ENCODE results near the gene TSEN34.
"Not testable (repeated sequence)": the region's sequence is repeated elsewhere in the genome, so short reads cannot be mapped to it uniquely, and the experiment has no call there.

The TSEN34 gene

DNA sequence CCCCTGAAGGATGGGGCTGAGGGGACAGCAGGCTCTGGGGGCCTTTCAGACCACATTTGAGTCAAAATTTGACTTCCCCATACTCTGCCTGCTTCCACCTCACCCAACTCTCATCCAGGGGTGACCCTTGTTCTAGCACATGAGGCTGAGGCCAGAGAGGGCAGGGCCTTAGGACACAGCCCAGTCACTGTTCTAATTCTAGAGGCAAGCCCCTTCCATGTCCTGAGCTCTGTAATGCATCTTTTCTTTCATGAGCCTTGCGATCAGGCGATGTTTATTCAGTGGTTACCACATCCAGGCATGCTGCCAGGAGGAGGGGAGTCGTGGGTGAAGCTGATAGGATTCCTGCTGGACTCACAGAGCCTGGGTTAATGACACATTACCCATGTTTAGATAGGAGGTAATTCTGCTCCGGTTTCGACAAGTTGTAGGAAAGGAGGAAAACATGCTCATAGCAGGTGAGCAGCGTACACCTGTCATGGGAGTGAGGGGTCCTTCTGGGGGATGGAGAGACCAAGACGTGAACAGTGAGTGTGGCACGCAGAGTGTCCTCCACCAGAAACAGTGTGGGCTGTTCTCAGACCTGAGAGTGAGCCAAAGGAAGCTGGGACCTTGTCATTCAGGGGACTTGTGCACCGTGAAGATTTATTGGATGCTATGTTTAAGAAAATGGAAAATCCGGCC, 18.8 kb downstream of the TSEN34 start:
- peak; percentile 28 for DNase-seq

DNA sequence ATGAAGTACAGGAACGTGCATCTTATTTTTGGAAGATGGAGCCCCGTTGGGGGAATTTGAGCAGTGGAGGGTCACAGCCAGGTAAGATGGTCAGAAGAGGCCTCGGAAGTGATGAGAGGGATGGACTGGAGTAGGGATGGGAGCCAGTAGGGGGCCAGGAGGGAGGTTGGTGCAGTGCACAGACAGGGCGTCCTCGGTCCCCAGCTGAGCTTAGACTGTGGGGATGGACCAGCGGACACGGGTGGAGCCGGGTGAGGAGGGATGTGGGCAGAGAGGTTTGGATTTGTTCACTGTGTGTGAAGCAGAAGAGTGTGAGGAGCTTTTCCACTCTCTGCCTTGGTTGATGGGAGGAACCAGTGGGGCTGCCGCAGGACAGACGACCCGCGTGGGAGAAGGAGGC, 20.1 kb downstream of the TSEN34 start:
- DNase-seq, result no peak

DNA sequence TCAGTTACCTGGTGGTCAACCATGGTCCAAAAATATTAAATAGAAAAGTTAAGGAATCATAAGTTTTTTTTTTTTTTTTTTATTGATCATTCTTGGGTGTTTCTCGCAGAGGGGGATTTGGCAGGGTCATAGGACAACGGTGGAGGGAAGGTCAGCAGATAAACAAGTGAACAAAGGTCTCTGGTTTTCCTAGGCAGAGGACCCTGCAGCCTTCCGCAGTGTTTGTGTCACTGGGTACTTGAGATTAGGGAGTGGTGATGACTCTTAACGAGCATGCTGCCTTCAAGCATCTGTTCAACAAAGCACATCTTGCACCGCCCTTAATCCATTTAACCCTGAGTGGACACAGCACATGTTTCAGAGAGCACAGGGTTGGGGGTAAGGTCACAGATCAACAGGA, 23.1 kb downstream of the TSEN34 start:
- not testable (repeated sequence) for DNase-seq

DNA sequence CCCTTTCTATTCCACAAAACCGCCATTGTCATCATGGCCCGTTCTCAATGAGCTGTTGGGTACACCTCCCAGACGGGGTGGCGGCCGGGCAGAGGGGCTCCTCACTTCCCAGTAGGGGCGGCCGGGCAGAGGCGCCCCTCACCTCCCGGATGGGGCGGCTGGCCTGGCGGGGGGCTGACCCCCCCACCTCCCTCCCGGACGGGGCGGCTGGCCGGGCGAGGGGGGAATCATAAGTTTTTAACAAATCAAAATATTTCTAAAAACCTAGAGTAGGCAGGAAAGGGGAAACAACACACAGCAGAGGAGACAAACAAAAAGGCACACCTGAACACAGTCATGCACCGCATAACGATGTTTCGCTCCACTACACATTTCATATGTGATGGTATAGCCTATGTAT, 23.6 kb downstream of the TSEN34 start:
- not testable (repeated sequence) for DNase-seq

- no peak for DNase-seq
Observed at GRCh38 chr19:54216869-54217268, 25.8 kb downstream of the TSEN34 start.

DNA sequence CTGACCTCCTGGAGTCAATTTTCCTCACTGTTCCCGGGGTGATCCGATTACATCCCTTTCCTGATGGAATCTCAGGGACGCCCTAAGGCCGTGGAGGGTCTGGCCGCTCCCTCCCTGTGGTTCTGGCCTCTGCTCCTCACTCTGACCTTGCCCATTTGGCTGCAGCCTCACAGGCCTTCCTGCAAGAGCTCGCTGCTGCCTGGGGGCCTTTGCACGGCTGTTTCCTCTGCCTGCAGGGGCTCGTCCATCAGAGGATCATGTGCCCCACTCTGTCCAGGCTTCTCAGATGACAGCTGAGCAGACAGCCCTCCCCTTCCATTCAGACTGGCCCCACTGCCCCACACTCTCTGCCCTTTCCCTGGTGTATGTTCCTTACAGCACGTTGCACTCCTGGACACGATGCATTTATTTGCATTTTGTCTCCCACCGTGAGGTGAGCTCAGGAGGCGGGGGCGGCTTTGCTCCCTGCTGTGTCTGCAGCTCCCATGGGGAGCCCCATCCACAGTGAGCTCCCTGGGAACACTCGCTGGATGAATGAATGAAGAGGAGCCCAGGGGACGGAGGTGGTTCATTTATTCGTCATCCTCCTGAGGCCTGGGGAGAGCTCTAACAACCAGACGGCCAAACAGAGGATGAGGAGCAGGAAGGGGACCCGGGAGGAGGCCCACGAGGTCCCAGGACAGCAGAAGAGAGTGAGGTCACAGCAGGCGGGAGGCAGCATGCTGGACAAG, 26.6 kb downstream of the TSEN34 start:
- DNase-seq, result not testable (repeated sequence)

DNA sequence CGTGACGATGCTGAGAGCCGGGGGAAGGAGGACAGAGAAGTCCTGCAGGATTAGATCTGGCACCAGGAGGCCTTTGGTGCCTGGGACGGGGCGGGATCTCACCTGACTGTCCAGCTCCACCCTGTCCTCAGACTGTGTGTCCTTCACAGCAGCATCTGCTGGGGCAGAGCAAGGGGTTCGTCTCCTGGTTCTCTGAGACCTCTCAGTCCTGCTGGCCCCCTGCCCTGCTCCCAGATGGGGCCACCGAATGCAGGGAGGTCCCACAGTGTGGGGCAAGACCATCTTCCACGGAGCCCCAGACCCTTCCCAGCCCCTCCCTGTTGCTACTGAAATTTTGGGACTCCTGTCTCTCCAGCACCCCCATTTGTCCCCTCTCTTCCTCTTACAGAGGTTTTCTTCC, 27.2 kb downstream of the TSEN34 start:
- DNase-seq, result no peak

GRCh38 chr19:54218960-54219661, 28.0 kb downstream of the TSEN34 start:
- no peak for DNase-seq

GRCh38 chr19:54219702-54220101, 28.6 kb downstream of the TSEN34 start:
- DNase-seq, result not testable (repeated sequence)

DNA sequence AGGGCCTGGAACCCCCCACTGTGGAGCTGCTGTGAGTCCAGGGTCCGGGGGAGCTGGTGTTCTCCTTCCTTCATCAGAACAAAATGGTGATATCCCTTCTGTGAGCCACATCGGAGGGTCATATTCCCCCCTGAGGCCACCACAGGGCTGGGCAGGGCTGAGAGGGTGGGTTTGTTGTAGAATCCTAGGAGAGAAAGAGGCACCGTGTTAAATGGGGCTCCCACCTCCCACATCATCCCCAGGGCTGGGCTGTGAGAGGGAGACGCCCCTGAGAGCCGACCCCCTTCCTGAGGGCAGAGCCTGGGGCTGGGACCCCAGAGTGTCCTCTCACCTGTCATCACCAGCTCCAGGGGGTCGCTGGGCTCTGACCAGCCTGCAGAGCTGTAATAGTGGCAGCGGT, 30.8 kb downstream of the TSEN34 start:
- DNase-seq, result not testable (repeated sequence)

DNA sequence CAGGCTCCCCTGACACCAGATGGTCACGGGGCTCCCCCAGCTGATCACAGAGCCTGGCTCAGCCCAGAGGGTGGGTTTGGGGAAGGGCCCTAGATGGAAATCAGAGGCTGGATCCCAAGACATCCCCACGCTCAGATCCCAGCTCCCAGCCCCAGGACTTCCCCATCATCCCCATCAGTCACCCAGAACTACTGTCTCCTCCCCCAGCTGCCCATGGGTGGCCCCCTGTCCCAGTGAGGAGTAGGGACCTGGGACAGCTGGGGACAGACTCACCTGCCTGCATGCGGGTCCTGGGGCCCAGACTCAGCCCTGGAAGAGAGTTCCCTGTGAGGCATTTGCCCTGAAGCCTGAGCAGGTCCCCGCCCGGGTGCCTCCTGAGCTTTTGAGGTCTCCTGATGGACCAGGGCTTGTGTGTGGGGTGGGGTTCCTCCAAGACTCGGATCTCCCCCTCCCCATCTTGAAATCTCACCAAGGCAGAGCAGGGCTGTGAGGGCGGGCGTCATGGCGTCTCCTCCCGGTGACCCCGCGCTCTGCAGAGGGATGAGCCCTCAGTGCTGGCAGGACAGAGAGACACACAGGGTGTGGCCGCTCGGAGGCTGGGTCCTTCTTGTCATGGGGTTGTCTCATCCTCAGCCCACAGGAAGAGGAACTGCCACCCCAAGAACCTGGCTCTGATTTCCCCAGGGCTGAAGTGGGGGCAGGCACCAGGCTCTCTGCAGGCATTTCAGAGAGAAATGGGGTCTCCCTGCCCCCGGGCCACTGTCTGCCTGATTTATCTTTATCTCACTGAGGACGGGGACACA, 31.6 kb downstream of the TSEN34 start, which contains the start of gene LILRB3:
Gene LILRB3, minus strand, starts transcription at position 534 of the 803 bp plus-strand sequence. Its CDS starts 31 bp downstream, at position 503.
- DNase-seq, result not testable (repeated sequence)

GRCh38 chr19:54223277-54223936, 32.3 kb downstream of the TSEN34 start:
- DNase-seq, result not testable (repeated sequence)

- DNase-seq, result not testable (repeated sequence)
Observed at GRCh38 chr19:54223937-54224281, 32.8 kb downstream of the TSEN34 start.

DNA sequence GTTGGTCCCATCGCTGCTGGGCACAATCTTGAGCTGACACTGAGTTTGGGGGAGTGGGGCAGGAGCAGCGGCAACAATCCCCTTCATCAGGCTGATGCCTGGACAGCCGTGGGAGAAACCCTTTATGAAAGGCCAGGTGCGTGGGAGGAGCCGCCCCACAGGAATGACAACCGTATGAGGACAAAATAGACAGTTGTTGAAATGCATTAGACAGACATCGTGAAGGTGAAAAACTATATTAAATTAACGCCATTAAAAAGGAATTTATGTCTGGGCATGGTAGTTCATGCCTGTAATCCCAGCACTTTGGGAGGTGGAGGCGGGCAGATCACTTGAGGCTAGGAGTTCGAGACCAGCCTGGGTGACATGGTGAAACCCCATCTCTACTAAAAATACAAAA, 33.5 kb downstream of the TSEN34 start:
- not testable (repeated sequence) for DNase-seq

DNA sequence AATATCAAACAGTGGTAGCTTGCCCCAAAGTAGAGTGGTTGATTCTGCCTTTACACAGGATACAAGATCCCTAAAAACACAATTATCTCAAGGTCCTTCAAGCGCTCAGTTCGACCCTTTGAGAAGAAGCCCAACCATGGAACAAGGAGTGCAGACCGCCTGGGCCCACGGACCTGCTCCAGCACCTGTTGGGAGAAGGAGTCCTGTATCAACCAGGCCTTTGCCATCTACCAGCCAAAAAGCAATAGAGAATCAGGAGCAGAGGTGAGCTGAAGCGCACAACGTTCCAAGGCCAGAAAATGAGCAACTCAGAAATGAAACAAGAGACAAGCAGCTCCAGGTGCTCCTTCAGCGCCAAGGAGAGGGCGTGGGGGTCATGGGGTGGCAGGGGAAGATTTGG, 38.0 kb downstream of the TSEN34 start:
- DNase-seq, result no peak

DNA sequence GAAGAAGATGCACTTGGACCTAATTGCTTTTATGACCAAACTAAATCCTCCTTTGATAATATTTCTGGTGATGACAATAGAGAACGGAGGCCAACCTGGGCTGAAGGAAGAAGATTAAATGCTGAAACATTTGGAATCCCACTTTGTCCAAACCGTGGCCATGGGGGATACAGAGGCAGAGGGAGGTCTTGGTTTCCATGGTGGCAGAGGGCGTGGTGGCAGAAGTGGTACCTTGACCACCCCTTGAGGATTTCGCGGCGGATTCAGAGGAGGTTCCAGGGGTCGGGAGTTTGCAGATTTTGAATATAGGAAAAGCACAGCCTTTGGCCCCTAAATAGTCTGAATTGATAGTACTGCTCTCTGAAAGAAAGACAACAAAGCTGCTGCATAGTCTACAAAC, 38.9 kb downstream of the TSEN34 start:
- no peak for DNase-seq

- DNase-seq, result peak; percentile 20
Observed at GRCh38 chr19:54231077-54231931, 40.2 kb downstream of the TSEN34 start.

- no peak for DNase-seq
Observed at GRCh38 chr19:54233941-54234340, 42.8 kb downstream of the TSEN34 start.

- not testable (repeated sequence) for DNase-seq
Observed at GRCh38 chr19:54239491-54240371, 48.6 kb downstream of the TSEN34 start.
